ENCODE measurements around the gene RASEF.
"Not testable (repeated sequence)": the region's sequence is repeated elsewhere in the genome, so short reads cannot be mapped to it uniquely, and the experiment has no call there.

RASEF gene

GRCh38 chr9:82968388-82968787, 94.6 kb downstream of the RASEF start:
- no peak for DNase-seq

DNA sequence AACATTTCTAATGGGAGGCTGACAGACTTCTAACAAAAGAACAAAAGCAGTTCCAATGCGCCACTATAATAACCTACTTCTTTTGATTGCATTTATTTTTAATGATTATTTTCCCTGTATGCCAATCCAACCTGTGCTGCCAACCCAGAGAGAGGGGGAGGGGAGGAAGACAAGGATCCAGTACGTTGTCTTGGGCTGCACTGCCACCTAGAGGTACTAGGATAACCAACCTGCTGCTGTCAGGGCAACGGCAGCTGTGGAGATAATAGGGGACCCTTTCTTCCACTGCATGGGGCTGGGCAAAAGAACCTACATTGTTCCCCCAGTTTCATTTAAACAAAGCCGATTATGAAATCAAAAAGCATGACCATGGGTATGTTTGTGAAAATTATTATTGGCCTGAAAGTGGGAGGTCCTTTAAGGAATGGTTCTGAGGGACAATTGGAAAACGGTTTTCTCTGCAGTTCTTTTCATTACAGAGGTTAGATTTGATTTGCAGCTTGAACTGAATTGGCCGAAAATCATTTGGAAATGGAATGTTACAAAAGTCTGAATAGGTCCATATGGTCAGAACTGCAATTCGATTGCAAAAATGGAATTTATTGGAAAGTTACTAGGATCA, 101.3 kb downstream of the RASEF start:
- peak; percentile 80 for DNase-seq

DNA sequence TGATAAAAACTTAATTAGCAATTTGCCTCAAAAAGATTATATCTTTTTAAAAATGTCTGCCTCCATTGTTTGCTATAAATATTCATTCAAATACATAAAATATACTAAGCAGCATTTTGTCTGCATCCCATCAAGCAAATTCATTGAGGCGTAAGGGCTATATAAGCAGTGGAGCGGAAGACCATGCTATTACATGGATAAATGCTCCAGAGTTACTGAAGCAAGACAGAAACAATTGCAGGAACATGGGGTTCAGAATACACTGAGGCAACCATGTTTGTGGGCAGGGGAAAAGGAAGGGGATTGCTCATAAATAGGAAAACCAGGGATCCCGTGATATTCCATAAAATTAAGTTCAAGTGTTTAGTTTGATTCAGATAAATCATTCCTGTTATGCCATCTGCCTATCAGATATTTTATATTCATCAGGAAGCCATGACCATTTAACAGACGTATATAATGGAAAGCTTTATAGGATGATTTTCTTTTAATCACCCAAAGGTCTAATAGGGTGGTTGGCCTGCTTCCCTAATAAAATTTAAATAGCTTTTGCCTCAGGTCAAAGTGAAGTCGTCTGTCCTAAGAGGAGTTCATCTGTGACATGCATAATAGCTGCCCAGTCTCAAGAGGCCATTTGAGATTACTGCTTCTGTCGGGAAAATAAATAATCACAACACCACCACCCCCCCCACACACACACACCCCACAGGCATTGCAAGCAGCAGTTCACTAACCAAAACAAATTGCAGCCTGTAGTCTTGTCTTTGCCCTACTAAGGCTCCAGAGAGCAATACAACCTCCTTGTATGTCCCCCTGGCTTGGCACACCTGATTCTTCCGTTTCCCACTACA, 105.2 kb downstream of the RASEF start:
- DNase-seq, result no peak

- no peak for DNase-seq
Measured at GRCh38 chr9:82949203-82949602, 113.7 kb downstream of the RASEF start.

DNA sequence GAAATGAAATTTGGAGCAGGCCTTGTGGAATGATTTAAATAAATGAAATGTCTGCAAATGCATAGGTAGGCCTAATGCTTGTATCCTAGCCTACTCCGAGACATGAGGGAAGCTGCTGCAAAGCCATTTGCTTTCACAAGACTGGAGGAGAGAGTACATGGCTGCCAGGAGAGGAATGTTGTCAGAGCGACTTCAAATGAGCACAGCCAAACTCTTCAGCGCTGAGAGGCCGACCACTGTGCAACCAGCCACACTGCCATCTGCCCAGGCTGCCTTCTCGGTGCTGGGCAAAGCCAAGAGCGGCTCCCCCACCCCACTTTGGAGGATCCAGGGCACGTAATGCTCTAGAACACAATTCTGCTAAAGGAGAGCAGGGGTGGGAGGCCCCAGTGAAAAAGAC, 122.6 kb downstream of the RASEF start:
- DNase-seq, result no peak

GRCh38 chr9:82939451-82939850, 123.5 kb downstream of the RASEF start:
- DNase-seq, result no peak

- no peak for DNase-seq
Measured at GRCh38 chr9:82938426-82939218, 124.3 kb downstream of the RASEF start.

DNA sequence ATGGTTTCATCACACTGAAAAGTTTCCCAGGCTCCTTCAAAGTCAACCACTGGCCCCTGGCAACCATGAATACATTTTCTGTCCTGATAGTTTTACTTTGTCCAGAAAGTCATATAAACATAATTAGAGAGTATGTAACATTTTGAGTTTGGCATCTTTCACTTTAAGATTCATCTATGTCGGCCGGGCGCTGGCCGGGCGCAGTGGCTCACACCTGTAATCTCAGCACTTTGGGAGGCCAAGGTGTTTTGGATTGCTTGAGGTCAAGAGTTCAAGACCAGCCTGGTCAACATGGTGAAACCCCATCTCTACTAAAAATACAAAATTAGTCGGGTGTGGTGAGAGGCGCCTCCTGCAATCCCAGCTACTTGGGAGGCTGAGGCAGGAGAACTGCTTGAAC, 126.4 kb downstream of the RASEF start:
- not testable (repeated sequence) for DNase-seq

- DNase-seq, result no peak
Measured at GRCh38 chr9:82934949-82935348, 128.0 kb downstream of the RASEF start.

- DNase-seq, result not testable (repeated sequence)
Measured at GRCh38 chr9:82934025-82934424, 128.9 kb downstream of the RASEF start.

GRCh38 chr9:82930116-82930515, 132.8 kb downstream of the RASEF start:
- no peak for DNase-seq

Data from RPMI8226 (cell line).